ENCODE measurements around the gene RLN2.
A peak's percentile ranks its signal among the peaks of the same experiment; 100 is the strongest.

The RLN2 gene

GRCh38 chr9:5292141-5292540 lies 12.4 kb downstream of the RLN2 start:
- H3K4me3 ChIP-seq (replicated peaks in 1 of 2; ENCODE audit: low read depth in 2 of 2, low read length in 2 of 2): no peak overlapping the region
- TF ChIP-seq CTCF (IDR thresholded peaks at IDR 0.05; ENCODE audit: low read depth, low read length): no peak
- no peak for DNase-seq (ENCODE audit: low read depth in 2 of 2)

GRCh38 chr9:5288591-5288990 lies 15.9 kb downstream of the RLN2 start:
- TF ChIP-seq CTCF (IDR thresholded peaks at IDR 0.05; ENCODE audit: low read depth, low read length): no peak
- H3K4me3 ChIP-seq (replicated peaks in 1 of 2; ENCODE audit: low read depth in 2 of 2, low read length in 2 of 2): no peak overlapping the region
- DNase-seq (ENCODE audit: low read depth in 2 of 2): peak in 1 of 2 donors; percentile 7

GRCh38 chr9:5286262-5286661 lies 18.3 kb downstream of the RLN2 start:
- DNase-seq (ENCODE audit: low read depth in 2 of 2): no peak
- no peak for TF ChIP-seq CTCF (IDR thresholded peaks at IDR 0.05; ENCODE audit: low read depth, low read length)
- H3K4me3 ChIP-seq (replicated peaks in 1 of 2; ENCODE audit: low read depth in 2 of 2, low read length in 2 of 2): no peak overlapping the region

GRCh38 chr9:5278486-5278885 lies 26.0 kb downstream of the RLN2 start:
- no peak for DNase-seq (ENCODE audit: low read depth in 2 of 2)
- no peak for TF ChIP-seq CTCF (IDR thresholded peaks at IDR 0.05; ENCODE audit: low read depth, low read length)
- H3K4me3 ChIP-seq (replicated peaks in 1 of 2; ENCODE audit: low read depth in 2 of 2, low read length in 2 of 2): no peak overlapping the region

- no peak overlapping the region for H3K4me3 ChIP-seq (replicated peaks in 1 of 2; ENCODE audit: low read depth in 2 of 2, low read length in 2 of 2)
- DNase-seq (ENCODE audit: low read depth in 2 of 2): no peak
- no peak for TF ChIP-seq CTCF (IDR thresholded peaks at IDR 0.05; ENCODE audit: low read depth, low read length)
Measured at GRCh38 chr9:5274770-5275169, 29.7 kb downstream of the RLN2 start.

DNA sequence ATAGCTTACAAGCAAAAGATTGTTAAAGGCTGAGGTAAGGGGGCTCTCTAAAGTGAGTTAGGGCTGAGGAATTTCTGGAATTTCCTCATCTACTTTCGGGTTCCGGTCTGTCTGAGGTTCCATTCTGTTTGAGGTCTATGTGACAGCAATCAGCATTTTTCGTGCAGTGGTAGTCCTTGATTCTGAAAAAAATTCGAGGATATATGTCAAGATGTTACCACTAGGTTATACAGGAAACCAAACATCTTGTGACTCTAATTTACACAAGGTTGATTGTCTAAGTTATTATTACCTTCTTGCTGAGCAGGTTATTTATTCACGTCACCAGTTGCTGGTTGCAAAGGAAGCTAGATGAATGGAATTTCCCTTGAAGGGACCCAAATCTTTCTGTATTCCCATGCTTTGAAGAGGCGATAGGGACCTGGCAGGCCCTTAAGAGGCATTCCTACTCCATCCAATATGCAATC lies 35.2 kb downstream of the RLN2 start:
- TF ChIP-seq CTCF (IDR thresholded peaks at IDR 0.05; ENCODE audit: low read depth, low read length): no peak
- no peak overlapping the region for H3K4me3 ChIP-seq (replicated peaks in 1 of 2; ENCODE audit: low read depth in 2 of 2, low read length in 2 of 2)
- peak; percentile 61 to 85 for DNase-seq (ENCODE audit: low read depth in 2 of 2)

GRCh38 chr9:5265939-5266338 lies 38.6 kb downstream of the RLN2 start:
- TF ChIP-seq CTCF (IDR thresholded peaks at IDR 0.05; ENCODE audit: low read depth, low read length): no peak
- no peak overlapping the region for H3K4me3 ChIP-seq (replicated peaks in 1 of 2; ENCODE audit: low read depth in 2 of 2, low read length in 2 of 2)
- no peak for DNase-seq (ENCODE audit: low read depth in 2 of 2)
